ENCODE results near the gene ARVCF.

The ARVCF gene

DNA sequence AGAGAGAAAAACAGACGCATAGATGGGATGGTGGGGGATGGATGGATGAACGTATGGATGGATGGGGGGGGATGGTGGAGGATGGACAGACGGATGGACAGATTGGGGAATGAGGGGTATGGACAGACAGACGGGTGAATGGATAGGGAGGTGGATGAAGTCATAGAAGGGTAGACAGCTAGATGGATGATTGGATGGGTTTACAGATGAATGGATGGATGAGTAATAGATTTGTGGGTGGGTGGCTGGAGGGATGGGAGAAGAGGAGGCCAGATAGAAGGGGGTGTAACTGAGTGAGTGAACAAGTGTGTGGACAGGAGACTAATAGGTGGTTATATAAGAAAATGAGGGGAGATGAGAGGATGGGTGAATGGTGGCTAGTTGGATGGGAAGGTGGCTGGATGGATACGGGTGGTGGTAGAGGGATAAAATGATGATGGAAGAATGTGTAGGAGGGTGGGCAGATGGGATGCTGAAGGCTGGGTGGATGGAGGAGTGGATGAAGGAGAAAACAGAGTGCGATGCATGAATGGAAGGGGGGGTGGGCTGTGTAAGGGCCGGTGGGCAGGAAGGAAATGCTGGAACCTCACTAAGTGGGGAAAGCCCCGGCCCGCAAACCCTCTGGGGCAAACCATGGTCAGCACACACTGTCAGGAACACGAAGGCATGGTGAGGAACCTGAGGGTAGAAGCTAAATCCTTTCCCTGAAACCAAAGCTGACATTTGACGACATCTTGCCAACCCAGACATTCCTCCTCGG lies 21.6 kb downstream of the ARVCF start:
- TF ChIP-seq FOXP2 (optimal IDR thresholded peaks at IDR 0.05; ENCODE audit: borderline replicate concordance, extremely low read depth, extremely low read length, insufficient read depth) (no peak), SIN3A (IDR thresholded peaks at IDR 0.05; ENCODE audit: borderline replicate concordance, insufficient read depth, low read length) (no peak), TAF1 (IDR thresholded peaks at IDR 0.05; ENCODE audit: borderline replicate concordance, insufficient read depth, low read length) (no peak), REST (IDR thresholded peaks at IDR 0.05; ENCODE audit: insufficient read depth in 1 of 2, low read depth in 2 of 2, low read length in 2 of 2) (no peak), POLR2AphosphoS5 (IDR thresholded peaks at IDR 0.05; ENCODE audit: low read depth, low read length) (no peak)

DNA sequence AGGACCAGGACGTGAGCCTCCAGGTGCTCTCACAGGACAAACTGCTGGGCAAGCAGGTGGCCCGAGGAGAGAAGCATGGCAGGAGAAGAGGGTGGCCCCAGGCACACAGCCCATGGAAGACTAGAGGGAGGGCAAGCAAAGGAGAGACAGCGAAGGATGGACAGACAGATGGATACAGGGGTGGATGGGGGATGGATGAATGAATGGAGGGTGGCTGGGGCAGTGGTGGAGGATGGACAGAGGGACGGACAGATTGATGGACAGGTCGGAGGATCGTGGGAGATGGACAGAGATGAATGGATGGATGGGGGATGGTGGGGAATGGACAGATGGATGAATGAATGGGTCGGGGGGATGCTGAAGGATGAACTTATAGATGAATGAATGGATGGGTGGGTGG lies 22.7 kb downstream of the ARVCF start:
- TF ChIP-seq SIN3A (IDR thresholded peaks at IDR 0.05; ENCODE audit: borderline replicate concordance, insufficient read depth, low read length) (no peak), FOXP2 (optimal IDR thresholded peaks at IDR 0.05; ENCODE audit: borderline replicate concordance, extremely low read depth, extremely low read length, insufficient read depth) (no peak), REST (IDR thresholded peaks at IDR 0.05; ENCODE audit: insufficient read depth in 1 of 2, low read depth in 2 of 2, low read length in 2 of 2) (no peak), POLR2AphosphoS5 (IDR thresholded peaks at IDR 0.05; ENCODE audit: low read depth, low read length) (no peak), TAF1 (IDR thresholded peaks at IDR 0.05; ENCODE audit: borderline replicate concordance, insufficient read depth, low read length) (no peak)

- no peak for TF ChIP-seq POLR2AphosphoS5 (IDR thresholded peaks at IDR 0.05; ENCODE audit: low read depth, low read length)
- no peak for TF ChIP-seq FOXP2 (optimal IDR thresholded peaks at IDR 0.05; ENCODE audit: borderline replicate concordance, extremely low read depth, extremely low read length, insufficient read depth)
- TF ChIP-seq TAF1 (IDR thresholded peaks at IDR 0.05; ENCODE audit: borderline replicate concordance, insufficient read depth, low read length): no peak
- TF ChIP-seq SIN3A (IDR thresholded peaks at IDR 0.05; ENCODE audit: borderline replicate concordance, insufficient read depth, low read length): no peak
- no peak for TF ChIP-seq REST (IDR thresholded peaks at IDR 0.05; ENCODE audit: insufficient read depth in 1 of 2, low read depth in 2 of 2, low read length in 2 of 2)
Observed at GRCh38 chr22:19992921-19993355, 23.7 kb downstream of the ARVCF start.

DNA sequence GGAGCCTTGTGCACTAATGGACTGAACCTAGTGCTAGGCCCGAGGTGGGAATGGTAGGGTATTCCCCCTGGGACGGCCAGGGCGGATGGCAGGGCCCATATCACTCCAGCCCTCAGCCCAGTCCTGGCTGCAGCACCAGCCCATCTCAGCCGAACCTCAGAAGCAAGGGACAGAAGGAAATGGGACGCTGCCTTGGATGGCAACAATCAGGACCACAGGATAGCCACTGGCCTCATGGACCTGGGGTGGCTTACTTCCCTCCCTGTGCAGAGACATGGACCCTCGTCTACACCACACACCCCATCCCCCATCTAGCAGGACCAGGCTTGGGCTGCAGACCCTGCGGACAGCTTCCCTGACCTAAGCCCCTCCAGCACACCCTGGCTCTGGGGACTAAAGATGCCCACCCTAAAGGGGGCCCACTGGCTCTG lies 24.1 kb downstream of the ARVCF start:
- TF ChIP-seq FOXP2 (optimal IDR thresholded peaks at IDR 0.05; ENCODE audit: borderline replicate concordance, extremely low read depth, extremely low read length, insufficient read depth) (no peak), REST (IDR thresholded peaks at IDR 0.05; ENCODE audit: insufficient read depth in 1 of 2, low read depth in 2 of 2, low read length in 2 of 2) (no peak), POLR2AphosphoS5 (IDR thresholded peaks at IDR 0.05; ENCODE audit: low read depth, low read length) (no peak), TAF1 (IDR thresholded peaks at IDR 0.05; ENCODE audit: borderline replicate concordance, insufficient read depth, low read length) (no peak), SIN3A (IDR thresholded peaks at IDR 0.05; ENCODE audit: borderline replicate concordance, insufficient read depth, low read length) (no peak)

Measured in PFSK-1 (cell line).